Smooth muscle cell (in vitro differentiated cells): ENCODE measurements around the gene TMEM178B. TPM values are rescaled to one million over a fixed set of nuclear protein-coding genes. Genes with fewer than 3 reads are reported as not detected.

Experiments
- DNase-seq: peaks from one replicate; lab custom pipeline; 2025; ENCODE audit not compliant: unreplicated experiment; lab: John Stamatoyannopoulos, UW
- H2AFZ ChIP-seq: fragments of 200-600 bp; sonication (generic); 2 replicates; pipeline ENCODE4 v1.6.0; 2016; ENCODE audit warnings: antibody characterized with exemption, low read depth, mild to moderate bottlenecking
- H3F3A ChIP-seq: fragments of 200-600 bp; sonication (generic); 2 replicates; pipeline ENCODE4 v1.6.0; 2017; ENCODE audit warnings: antibody characterized with exemption, low read depth
- H3K27ac ChIP-seq: fragments of 200-600 bp; sonication (generic); 2 replicates; pipeline ENCODE4 v1.5.1; 2016; ENCODE audit warnings: low read depth, mild to moderate bottlenecking
- H3K27me3 ChIP-seq: fragments of 200-600 bp; sonication (generic); 2 replicates; pipeline ENCODE4 v1.6.1; 2016; ENCODE audit warnings: low read depth, mild to moderate bottlenecking
- H3K36me3 ChIP-seq: fragments of 200-600 bp; sonication (generic); 2 replicates; pipeline ENCODE4 v1.5.1; 2016; ENCODE audit warnings: low read depth
- H3K4me1 ChIP-seq: fragments of 200-600 bp; sonication (generic); 2 replicates; pipeline ENCODE4 v1.5.1; 2016; ENCODE audit warnings: low read depth
- H3K4me2 ChIP-seq: fragments of 200-600 bp; sonication (generic); 2 replicates; pipeline ENCODE4 v1.6.0; 2016; ENCODE audit warnings: mild to moderate bottlenecking
- H3K4me3 ChIP-seq: fragments of 200-600 bp; sonication (generic); 2 replicates; pipeline ENCODE4 v1.5.1; 2016; ENCODE audit warnings: mild to moderate bottlenecking
- H3K79me2 ChIP-seq: fragments of 200-600 bp; sonication (generic); 2 replicates; pipeline ENCODE4 v1.6.0; 2016; ENCODE audit warnings: low read depth, mild to moderate bottlenecking
- H3K9ac ChIP-seq: fragments of 200-600 bp; sonication (generic); 2 replicates; pipeline ENCODE4 v1.6.0; 2016; ENCODE audit warnings: low read depth
- H3K9me3 ChIP-seq: fragments of 200-600 bp; sonication (generic); replicated peaks from 2 replicates; pipeline ENCODE4 v1.5.1; 2016; ENCODE audit warnings: low read depth
- H4K20me1 ChIP-seq: fragments of 200-600 bp; sonication (generic); 2 replicates; pipeline ENCODE4 v1.6.0; 2016; ENCODE audit warnings: low read depth
- CTCF ChIP-seq: fragments of 200-600 bp; sonication (generic); IDR thresholded peaks from 2 replicates; pipeline ENCODE4 v1.5.1; 2017; ENCODE audit warnings: borderline replicate concordance, mild to moderate bottlenecking, antibody characterized with exemption; ENCODE audit not compliant: insufficient read depth, poor library complexity, severe bottlenecking
- WGBS: methylation state at CpG from one replicate; pipeline ENCODE4 v1.1.7; 2016; ENCODE audit warnings: low lambda C conversion rate; 5-methylcytosine and 5-hydroxymethylcytosine counted together
- polyA plus RNA-seq: library from polyadenylated mRNA; unstranded; fragments of >200 nt; fragmentation: Nextera tagmentation; extraction: Ambion mirVana; gene quantifications from 2 replicates; pipeline ENCODE4 v1.2.1, GENCODE V29; 2016
- total RNA-seq: library from RNA; depleted of rRNA; stranded (reverse); fragments of >200 nt; gene quantifications from 2 replicates; pipeline ENCODE4 v1.2.3, GENCODE V29; 2014

Gene TMEM178B
- total and polyA plus RNA-seq, 2 experiments from 2014 or later, result 0.72 TPM; not detected in 1

DNA sequence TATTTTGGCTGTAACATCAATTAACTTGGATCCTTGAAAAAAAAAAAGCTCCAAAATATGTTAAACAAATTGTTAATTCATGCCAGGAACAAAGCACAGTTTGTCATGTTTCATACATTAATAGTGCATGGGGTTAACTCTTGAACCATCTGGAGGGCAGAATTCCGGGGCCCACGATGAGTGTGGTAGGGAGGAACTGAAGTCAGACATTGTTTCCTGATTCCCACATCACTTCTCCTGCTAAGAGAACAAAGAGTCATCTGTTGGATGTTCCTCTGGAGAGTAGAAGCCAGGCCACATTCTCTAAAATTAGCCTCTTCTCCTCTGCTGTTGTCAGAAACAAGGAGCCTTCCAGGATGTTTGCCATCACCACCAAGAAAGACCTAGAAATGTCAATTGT, 54.6 kb downstream of the TMEM178B start:
- H2AFZ ChIP-seq, result no peak overlapping the region
- H3K27ac ChIP-seq, result no peak overlapping the region
- H3K4me3 ChIP-seq, result no peak overlapping the region
- 54% methylated on average over 2 of the region's 2 CpGs for WGBS
- H3K4me2 ChIP-seq, result no peak overlapping the region
- H3K27me3 ChIP-seq, result peaks cover 3% of the 10 kb centered on the region
- H3K36me3 ChIP-seq, result no peaks in the 10 kb centered on the region
- no peaks in the 10 kb centered on the region for H3F3A ChIP-seq
- H3K79me2 ChIP-seq, result no peaks in the 10 kb centered on the region
- H3K4me1 ChIP-seq, result no peaks in the 10 kb centered on the region
- H3K9ac ChIP-seq, result no peak overlapping the region
- TF ChIP-seq CTCF, result no peak
- H4K20me1 ChIP-seq, result no peaks in the 10 kb centered on the region
- H3K9me3 ChIP-seq, result no peaks in the 10 kb centered on the region
- DNase-seq, result no peak

- H3K79me2 ChIP-seq, result no peaks in the 10 kb centered on the region
- no peaks in the 10 kb centered on the region for H3K36me3 ChIP-seq
- TF ChIP-seq CTCF, result no peak
- H3F3A ChIP-seq, result no peaks in the 10 kb centered on the region
- DNase-seq, result no peak
- peaks cover 6% of the 10 kb centered on the region for H3K27me3 ChIP-seq
- H3K4me1 ChIP-seq, result no peaks in the 10 kb centered on the region
- H3K27ac ChIP-seq, result no peak overlapping the region
- no peak overlapping the region for H3K4me2 ChIP-seq
- no peak overlapping the region for H2AFZ ChIP-seq
- H3K9ac ChIP-seq, result no peak overlapping the region
- WGBS, result 91% methylated on average over 2 of the region's 2 CpGs
- no peaks in the 10 kb centered on the region for H3K9me3 ChIP-seq
- no peak overlapping the region for H3K4me3 ChIP-seq
- H4K20me1 ChIP-seq, result no peaks in the 10 kb centered on the region
These were observed 55.1 kb downstream of the TMEM178B start for GRCh38 chr7:141128931-141129330.

DNA sequence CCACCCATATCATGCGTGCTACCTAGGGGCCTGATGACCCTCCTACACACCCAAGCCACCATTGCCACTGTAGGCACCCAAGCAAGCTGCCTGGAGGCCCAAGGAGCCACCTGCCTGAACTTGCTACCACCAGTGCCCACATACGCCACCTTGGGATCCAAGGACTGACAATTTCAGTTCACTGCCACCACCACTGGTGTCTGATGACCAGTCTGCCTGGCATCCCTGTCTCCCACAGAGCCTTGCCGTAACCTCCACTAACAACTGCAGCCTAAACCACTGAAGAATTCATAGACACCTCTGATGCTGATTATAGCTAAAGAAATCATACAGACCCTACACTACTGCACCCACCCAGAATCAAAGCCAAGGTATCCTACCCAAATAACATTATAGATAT, 58.8 kb downstream of the TMEM178B start:
- no peaks in the 10 kb centered on the region for H3K36me3 ChIP-seq
- no peaks in the 10 kb centered on the region for H3K79me2 ChIP-seq
- H3K27me3 ChIP-seq, result peaks cover 6% of the 10 kb centered on the region
- H3K9ac ChIP-seq, result no peak overlapping the region
- no peak overlapping the region for H2AFZ ChIP-seq
- H3F3A ChIP-seq, result no peaks in the 10 kb centered on the region
- 84% methylated on average over 3 of the region's 3 CpGs for WGBS
- H3K4me1 ChIP-seq, result no peaks in the 10 kb centered on the region
- H3K4me3 ChIP-seq, result no peak overlapping the region
- no peak overlapping the region for H3K27ac ChIP-seq
- no peak overlapping the region for H3K4me2 ChIP-seq
- DNase-seq, result no peak
- no peaks in the 10 kb centered on the region for H4K20me1 ChIP-seq
- H3K9me3 ChIP-seq, result no peaks in the 10 kb centered on the region
- TF ChIP-seq CTCF, result no peak

GRCh38 chr7:141133646-141134045, 59.8 kb downstream of the TMEM178B start:
- Histone ChIP-seq H4K20me1 (no peaks in the 10 kb centered on the region), H3K36me3 (no peaks in the 10 kb centered on the region), H3K4me3 (no peak overlapping the region), H3K27ac (no peak overlapping the region), H3F3A (no peaks in the 10 kb centered on the region), H3K4me2 (no peak overlapping the region), H2AFZ (no peak overlapping the region), H3K9me3 (no peaks in the 10 kb centered on the region), H3K27me3 (peaks cover 6% of the 10 kb centered on the region), H3K4me1 (no peaks in the 10 kb centered on the region), H3K79me2 (no peaks in the 10 kb centered on the region), H3K9ac (no peak overlapping the region)
- no peak for TF ChIP-seq CTCF
- no peak for DNase-seq
- 79% methylated on average over 1 of the region's 1 CpG for WGBS
